Caco-2 (cell line): Measurements from ENCODE around the gene UGT1A5. TPM values are rescaled to one million over a fixed set of nuclear protein-coding genes. Genes with fewer than 3 reads are reported as not detected.

ENCODE experiments used
- BruUV-seq: library from RNA; stranded (reverse); fragments of 400-500 nt; replicated peaks from 2 replicates; lab custom pipeline; 2021; lab: Mats Ljungman, UMichigan
- CTCF ChIA-PET: fragments of 300-600 bp; sonication (Branson Sonifier 250); formaldehyde crosslinking; loops from one replicate; lab custom pipeline; 2022; ENCODE audit warnings: antibody characterized with exemption; lab: Charles Lee
- POLR2A ChIA-PET: fragments of 300-600 bp; sonication (Branson Sonifier 250); formaldehyde crosslinking; loops from one replicate; lab custom pipeline; 2022; ENCODE audit warnings: antibody characterized with exemption; lab: Charles Lee
- DNase-seq, 2 experiments: peaks; one replicate each; pipeline versions ENCODE4 v3.0.0 to v3.0.0-alpha.2; 2020 to 2022
- H3K27me3 ChIP-seq: replicated peaks from 2 replicates; pipeline ENCODE4 v1.6.0; 2011; ENCODE audit warnings: low read length; ENCODE audit not compliant: control insufficient read depth, insufficient read depth
- H3K36me3 ChIP-seq: 2 replicates; pipeline ENCODE4 v1.5.1; 2011; ENCODE audit warnings: low read length; ENCODE audit not compliant: control insufficient read depth, insufficient read depth
- H3K4me1 ChIP-seq: fragments of 250-450 bp; sonication (Bioruptor Pico); 2 replicates; pipeline ENCODE4 v1.5.1; 2020; ENCODE audit warnings: mild to moderate bottlenecking
- H3K4me3 ChIP-seq: 2 replicates; pipeline ENCODE4 v1.5.1; 2011; ENCODE audit warnings: low read depth, mild to moderate bottlenecking, control low read depth, low read length
- H3K9me3 ChIP-seq: fragments of 250-450 bp; sonication (Bioruptor Pico); 2 replicates; pipeline ENCODE4 v1.5.1; 2020; ENCODE audit warnings: mild to moderate bottlenecking, moderate library complexity
- H3K27ac Mint-ChIP-seq: one replicate; pipeline ENCODE4 v1.8.0; 2022; ENCODE audit warnings: mixed read lengths; ENCODE audit not compliant: unreplicated experiment
- H3K27me3 Mint-ChIP-seq: one replicate; pipeline ENCODE4 v1.8.0; 2022; ENCODE audit warnings: mixed read lengths; ENCODE audit not compliant: insufficient read depth, unreplicated experiment
- H3K36me3 Mint-ChIP-seq: one replicate; pipeline ENCODE4 v1.8.0; 2022; ENCODE audit warnings: mild to moderate bottlenecking, mixed read lengths; ENCODE audit not compliant: insufficient read depth, unreplicated experiment
- H3K4me1 Mint-ChIP-seq: one replicate; pipeline ENCODE4 v1.8.0; 2022; ENCODE audit warnings: low read depth, mixed read lengths; ENCODE audit not compliant: unreplicated experiment
- H3K4me3 Mint-ChIP-seq: one replicate; pipeline ENCODE4 v1.8.0; 2022; ENCODE audit warnings: mild to moderate bottlenecking, moderate library complexity, mixed read lengths; ENCODE audit not compliant: unreplicated experiment
- H3K9me3 Mint-ChIP-seq: one replicate; pipeline ENCODE4 v1.8.0; 2022; ENCODE audit warnings: mixed read lengths; ENCODE audit not compliant: unreplicated experiment
- intact Hi-C: fragments of 100-400 bp; cut with micrococcal nuclease; formaldehyde crosslinking; loops from one replicate; pipeline ENCODE4 v1.10.0; 2022; ENCODE audit not compliant: unreplicated experiment
- total RNA-seq: library from RNA; stranded (reverse); gene quantifications from 2 replicates; pipeline ENCODE4 v1.2.3, GENCODE V29; 2022
- TF ChIP-seq, protein P1 (sequence below), 2 experiments: fragments of 200-600 bp in 1 of 2; IDR thresholded peaks; 1 replicate in 1 of 2; 2 replicates in 1 of 2; pipeline versions ENCODE4 v1.5.1 to v1.8.0; 2011 to 2022; ENCODE audit warnings: antibody characterized with exemption in 1 of 2, control low read depth in 1 of 2, inconsistent platforms in 1 of 2, low read depth in 1 of 2, low read length in 1 of 2, mild to moderate bottlenecking in 1 of 2, moderate library complexity in 1 of 2; ENCODE audit not compliant: insufficient read depth in 1 of 2, severe bottlenecking in 1 of 2, unreplicated experiment in 1 of 2

UGT1A5 gene
- total RNA-seq, 1 experiment from 2014 or later: 1.2 TPM

DNA sequence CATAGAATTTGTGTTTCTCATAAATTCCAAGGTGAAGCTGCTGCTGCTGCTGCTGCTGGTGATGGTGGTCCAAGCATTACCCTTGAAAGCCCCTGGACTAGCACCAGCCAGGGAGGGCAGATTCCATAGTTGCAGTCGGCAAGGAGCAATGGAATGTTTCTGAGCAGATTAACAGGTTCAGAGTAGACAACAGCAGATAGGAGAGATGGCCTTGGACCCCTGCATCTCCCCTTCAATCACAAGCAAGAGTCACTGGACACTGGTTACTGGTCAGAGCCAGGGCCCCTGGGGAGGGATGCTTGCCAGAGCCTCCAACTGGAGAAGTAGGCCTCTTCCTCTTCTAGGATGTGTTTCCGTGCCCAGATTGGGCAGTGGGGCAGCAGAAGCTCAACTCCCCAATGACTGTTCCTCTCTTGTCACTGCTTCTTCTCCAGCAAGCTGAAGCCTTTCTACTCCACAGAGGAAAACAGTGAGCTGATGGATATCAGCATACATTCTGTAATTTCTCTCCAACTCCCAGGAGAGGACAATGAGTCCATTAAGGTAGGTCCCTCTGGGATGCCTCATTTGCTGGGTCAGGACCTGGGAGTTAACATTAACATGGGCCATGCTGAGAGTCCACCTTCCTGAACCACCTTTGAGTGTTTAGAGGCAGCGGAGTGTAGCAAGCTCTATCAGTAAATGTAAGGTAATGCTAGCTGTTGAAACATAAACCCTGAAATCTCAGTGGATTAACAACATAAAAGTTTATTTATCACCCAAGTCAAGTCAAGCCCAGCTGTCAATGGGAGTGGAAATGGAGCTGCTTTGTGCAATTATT, 100.7 kb downstream of the UGT1A5 start:
- no peaks in the 10 kb centered on the region for H3K4me1 ChIP-seq
- ChIA-PET CTCF (no interaction called here), POLR2A (no interaction called here)
- TF ChIP-seq, protein P1, sequence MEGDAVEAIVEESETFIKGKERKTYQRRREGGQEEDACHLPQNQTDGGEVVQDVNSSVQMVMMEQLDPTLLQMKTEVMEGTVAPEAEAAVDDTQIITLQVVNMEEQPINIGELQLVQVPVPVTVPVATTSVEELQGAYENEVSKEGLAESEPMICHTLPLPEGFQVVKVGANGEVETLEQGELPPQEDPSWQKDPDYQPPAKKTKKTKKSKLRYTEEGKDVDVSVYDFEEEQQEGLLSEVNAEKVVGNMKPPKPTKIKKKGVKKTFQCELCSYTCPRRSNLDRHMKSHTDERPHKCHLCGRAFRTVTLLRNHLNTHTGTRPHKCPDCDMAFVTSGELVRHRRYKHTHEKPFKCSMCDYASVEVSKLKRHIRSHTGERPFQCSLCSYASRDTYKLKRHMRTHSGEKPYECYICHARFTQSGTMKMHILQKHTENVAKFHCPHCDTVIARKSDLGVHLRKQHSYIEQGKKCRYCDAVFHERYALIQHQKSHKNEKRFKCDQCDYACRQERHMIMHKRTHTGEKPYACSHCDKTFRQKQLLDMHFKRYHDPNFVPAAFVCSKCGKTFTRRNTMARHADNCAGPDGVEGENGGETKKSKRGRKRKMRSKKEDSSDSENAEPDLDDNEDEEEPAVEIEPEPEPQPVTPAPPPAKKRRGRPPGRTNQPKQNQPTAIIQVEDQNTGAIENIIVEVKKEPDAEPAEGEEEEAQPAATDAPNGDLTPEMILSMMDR (IDR thresholded peaks at IDR 0.05; ENCODE audit: insufficient read depth in 1 of 2, low read depth in 1 of 2, low read length in 1 of 2, severe bottlenecking in 1 of 2, unreplicated experiment in 1 of 2): no peak
- Mint-ChIP-seq H3K36me3 (no peaks in the 10 kb centered on the region), H3K4me3 (no peak overlapping the region), H3K27me3 (no peaks in the 10 kb centered on the region), H3K9me3 (no peaks in the 10 kb centered on the region), H3K4me1 (no peaks in the 10 kb centered on the region), H3K27ac (no peak overlapping the region)
- no peaks in the 10 kb centered on the region for H3K27me3 ChIP-seq
- no peaks in the 10 kb centered on the region for H3K9me3 ChIP-seq
- DNase-seq: no peak
- no peak overlapping the region for H3K4me3 ChIP-seq
- no TSS peak for BruUV-seq
- intact Hi-C loops: no loop called here
- H3K36me3 ChIP-seq: no peaks in the 10 kb centered on the region

DNA sequence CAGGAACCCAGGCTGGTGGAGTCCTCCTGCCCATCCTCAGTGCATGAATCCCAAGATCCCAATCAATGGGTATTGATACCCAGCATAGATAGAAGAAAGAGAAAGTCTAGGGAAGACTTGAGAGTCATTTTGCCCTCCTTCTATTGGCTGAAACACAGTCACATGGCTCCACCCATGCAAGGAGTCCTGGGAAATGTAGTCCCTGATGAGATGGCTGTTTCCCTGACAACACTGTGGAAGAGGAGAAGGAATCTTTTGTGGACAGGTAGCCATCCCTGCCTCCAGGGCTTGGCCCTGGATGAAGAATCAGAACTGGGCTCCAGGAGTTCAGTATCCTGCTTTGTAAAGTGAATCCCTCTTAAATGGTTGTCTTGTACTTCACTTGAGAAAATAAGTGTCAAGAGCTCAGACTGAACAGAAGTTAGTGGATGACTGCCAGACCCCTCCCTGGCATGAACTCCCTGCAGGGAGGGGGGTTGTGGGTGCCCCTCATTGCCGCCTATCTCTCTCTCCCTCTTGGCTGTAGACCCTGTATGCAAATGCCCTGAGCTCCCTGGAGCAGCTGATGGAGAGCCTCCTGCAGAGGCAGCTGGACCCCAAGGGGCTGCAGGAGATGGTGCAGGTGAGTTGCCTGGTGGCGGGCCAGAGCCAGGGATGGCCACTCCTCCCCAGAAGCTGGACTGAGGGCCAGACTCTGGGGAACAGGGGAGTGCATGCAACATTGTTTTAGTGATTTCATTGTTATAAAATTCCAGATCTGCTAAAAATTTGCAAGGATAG, 101.5 kb downstream of the UGT1A5 start:
- DNase-seq: no peak
- POLR2A ChIA-PET: no interaction called here
- Histone ChIP-seq H3K4me1 (no peaks in the 10 kb centered on the region), H3K9me3 (no peaks in the 10 kb centered on the region), H3K27me3 (no peaks in the 10 kb centered on the region), H3K4me3 (no peak overlapping the region), H3K36me3 (no peaks in the 10 kb centered on the region)
- H3K36me3 Mint-ChIP-seq: no peaks in the 10 kb centered on the region
- H3K9me3 Mint-ChIP-seq: no peaks in the 10 kb centered on the region
- no peak overlapping the region for H3K4me3 Mint-ChIP-seq
- CTCF ChIA-PET: no interaction called here
- no TSS peak for BruUV-seq
- no peaks in the 10 kb centered on the region for H3K27me3 Mint-ChIP-seq
- H3K27ac Mint-ChIP-seq: no peak overlapping the region
- H3K4me1 Mint-ChIP-seq: no peaks in the 10 kb centered on the region
- TF ChIP-seq, protein P1 (IDR thresholded peaks at IDR 0.05; ENCODE audit: insufficient read depth in 1 of 2, low read depth in 1 of 2, low read length in 1 of 2, severe bottlenecking in 1 of 2, unreplicated experiment in 1 of 2): no peak
- intact Hi-C loops: no loop called here

DNA sequence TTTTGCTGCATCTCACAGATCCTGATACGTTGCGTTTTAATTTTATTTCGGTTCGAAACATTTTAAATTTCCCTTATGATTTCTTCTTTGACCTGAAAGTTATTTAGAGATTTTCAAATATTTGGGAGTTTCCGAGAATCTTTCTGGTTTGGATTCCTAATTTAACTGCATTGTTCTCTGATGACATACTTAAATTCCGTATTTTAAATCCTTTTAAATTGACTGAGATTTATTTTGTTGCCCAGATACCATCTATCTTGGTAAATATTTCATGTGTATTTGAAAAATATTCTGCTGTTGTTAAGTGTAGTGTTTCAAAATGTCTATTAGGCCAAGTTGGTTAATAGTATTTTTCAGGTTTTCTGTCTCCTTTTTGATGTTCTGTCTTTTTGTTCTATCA, 103.2 kb downstream of the UGT1A5 start:
- ChIA-PET CTCF (no interaction called here), POLR2A (no interaction called here)
- H3K36me3 ChIP-seq: no peaks in the 10 kb centered on the region
- H3K4me1 ChIP-seq: no peaks in the 10 kb centered on the region
- H3K4me3 ChIP-seq: no peak overlapping the region
- Mint-ChIP-seq H3K27me3 (no peaks in the 10 kb centered on the region), H3K9me3 (no peaks in the 10 kb centered on the region), H3K36me3 (no peaks in the 10 kb centered on the region), H3K27ac (no peak overlapping the region), H3K4me1 (no peaks in the 10 kb centered on the region), H3K4me3 (no peak overlapping the region)
- H3K9me3 ChIP-seq: no peaks in the 10 kb centered on the region
- no TSS peak for BruUV-seq
- no peak for DNase-seq
- TF ChIP-seq, protein P1 (IDR thresholded peaks at IDR 0.05; ENCODE audit: insufficient read depth in 1 of 2, low read depth in 1 of 2, low read length in 1 of 2, severe bottlenecking in 1 of 2, unreplicated experiment in 1 of 2): no peak
- intact Hi-C loops: no loop called here
- no peaks in the 10 kb centered on the region for H3K27me3 ChIP-seq
